ENCODE measurements around the gene GALNT18. TPM values are rescaled to one million over a fixed set of nuclear protein-coding genes. Genes with fewer than 3 reads are reported as not detected.

Gene GALNT18
- polyA plus RNA-seq, 6 donors from 2014 or later, result not detected

DNA sequence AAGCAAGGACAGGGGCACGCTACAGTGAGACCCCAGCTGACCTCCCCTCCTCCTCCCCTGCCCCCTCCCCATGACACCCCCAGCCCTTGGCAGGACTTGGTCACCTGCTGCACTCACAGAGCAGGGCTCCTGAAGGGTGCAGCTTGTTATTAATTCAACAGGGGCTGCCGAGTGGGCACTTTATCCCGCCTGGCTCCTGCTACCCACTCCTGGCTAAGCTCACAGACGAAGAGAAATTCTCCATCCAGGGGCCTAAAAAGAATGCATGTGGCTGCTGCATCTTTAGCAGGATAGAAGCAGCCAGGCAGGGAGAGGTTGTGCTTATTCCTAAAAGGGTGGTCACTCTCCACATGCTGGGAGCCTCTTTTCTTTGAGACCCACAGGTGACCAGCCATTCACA is 40.3 kb downstream of the GALNT18 start:
- Mint-ChIP-seq H3K27me3 (peaks cover 4 to 18% (median 18%) of the 10 kb centered on the region in 3 donors), H3K27ac (no peak overlapping the region), H3K4me3 (no peak overlapping the region), H3K36me3 (no peaks in the 10 kb centered on the region), H3K4me1 (no peaks in the 10 kb centered on the region), H3K9me3 (peaks cover 0 to 5% (median 0%) of the 10 kb centered on the region in 7 donors)
- DNase-seq (no peak), ATAC-seq (ENCODE audit: low read depth in 2 of 2) (no peak)

DNA sequence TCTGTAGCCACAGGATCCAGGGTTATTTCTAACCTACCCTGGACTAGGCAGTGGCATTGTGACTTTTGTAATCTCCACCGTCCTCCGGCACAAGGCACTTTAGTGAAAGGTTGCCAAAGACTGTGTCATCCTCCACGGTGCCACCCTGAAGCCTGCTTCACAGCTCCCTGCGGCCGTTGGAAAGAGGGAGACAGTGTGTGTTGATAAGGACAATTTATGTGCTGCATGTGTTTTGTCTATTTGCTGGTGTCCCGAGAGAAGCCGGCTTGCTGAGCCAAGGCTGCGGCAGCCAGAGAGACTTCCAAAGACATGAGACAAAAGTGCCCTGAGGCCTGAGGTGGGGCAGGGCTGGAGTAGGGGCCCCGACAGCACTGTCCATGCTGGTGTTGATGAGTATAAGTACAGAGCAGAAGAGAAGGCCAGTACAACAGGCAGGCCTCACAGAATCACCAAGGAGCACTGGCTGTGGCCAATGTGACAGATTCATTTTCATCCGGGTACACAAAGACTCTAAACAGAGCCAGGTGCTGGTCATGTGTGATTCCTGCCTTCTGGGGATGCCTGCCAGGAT is 40.9 kb downstream of the GALNT18 start:
- no peak overlapping the region for H3K4me3 Mint-ChIP-seq
- DNase-seq (no peak), ATAC-seq (ENCODE audit: low read depth in 2 of 2) (no peak)
- peaks cover 4 to 18% (median 18%) of the 10 kb centered on the region in 3 donors for H3K27me3 Mint-ChIP-seq
- no peaks in the 10 kb centered on the region for H3K4me1 Mint-ChIP-seq
- H3K27ac Mint-ChIP-seq, result no peak overlapping the region
- peaks cover 0 to 5% (median 0%) of the 10 kb centered on the region in 7 donors for H3K9me3 Mint-ChIP-seq
- H3K36me3 Mint-ChIP-seq, result no peaks in the 10 kb centered on the region

DNA sequence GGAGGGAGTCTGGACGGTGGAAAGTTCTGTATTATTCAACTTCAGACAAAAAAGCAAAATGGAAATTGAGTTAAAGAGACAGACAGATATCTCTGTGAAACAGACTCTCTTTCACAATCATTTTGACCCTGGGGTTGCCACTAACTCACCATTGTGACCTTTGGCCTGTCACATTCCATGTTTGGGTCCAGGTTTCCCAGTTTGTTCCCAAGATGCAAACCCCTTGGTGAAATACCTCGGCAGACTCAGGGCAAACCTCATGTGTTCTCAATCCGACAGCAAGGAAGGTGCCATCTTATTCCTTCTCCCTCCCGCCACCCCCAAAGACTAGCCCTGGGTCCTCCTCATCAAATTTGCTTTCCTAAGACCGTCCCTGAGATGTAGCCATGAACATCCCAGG is 41.8 kb downstream of the GALNT18 start:
- DNase-seq, result no peak
- Mint-ChIP-seq H3K27ac (no peak overlapping the region), H3K36me3 (no peaks in the 10 kb centered on the region)

DNA sequence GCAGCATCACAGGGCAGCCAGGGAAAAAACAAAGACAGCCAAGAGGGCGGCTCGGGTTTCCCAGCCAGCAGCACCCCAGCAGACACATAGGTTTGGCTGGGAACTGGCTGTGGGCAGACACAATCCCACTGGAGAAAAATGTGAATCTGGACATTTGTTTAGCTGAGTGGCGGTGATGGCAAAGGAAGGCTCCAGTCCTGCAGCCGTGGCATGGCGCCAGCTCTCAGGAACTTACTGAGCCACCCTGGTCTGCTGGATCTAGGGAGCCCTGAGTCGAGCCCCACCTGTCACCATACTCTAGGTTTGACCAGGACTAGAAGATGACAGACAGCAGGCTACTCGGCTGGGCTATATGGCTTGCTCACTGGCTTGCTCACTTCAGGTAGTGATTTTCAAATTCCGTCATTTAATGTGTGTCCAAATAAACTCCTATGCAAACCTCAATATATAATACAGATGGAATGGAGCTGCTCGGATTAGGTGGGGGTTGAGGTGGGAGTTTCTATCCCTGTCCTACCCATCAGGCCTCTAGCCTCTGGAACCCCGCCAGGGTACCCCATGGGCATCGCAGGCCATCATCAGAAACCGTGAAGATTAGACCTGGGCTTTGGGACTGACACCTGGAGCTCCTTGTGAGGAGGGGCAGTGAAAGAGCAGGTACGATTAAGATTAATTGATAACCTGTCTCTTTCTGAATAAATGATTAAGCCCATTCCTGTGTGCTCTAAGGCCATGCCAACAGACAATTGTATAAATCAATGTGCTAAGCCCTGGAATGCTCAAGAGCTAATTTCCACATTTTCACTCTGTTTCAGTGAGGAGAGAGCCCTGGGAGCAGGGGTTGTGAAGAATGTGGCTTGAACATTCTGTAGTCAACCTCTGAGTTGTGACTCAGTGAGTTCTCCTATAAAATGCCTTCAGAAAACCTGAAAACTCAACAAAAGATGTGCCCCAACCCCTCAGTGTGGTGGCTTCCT is 42.5 kb downstream of the GALNT18 start:
- Mint-ChIP-seq H3K27ac (peak overlapping the region in 1 of 6 donors; percentile 35), H3K9me3 (peaks cover 0 to 5% (median 0%) of the 10 kb centered on the region in 7 donors)

More for the DNA sequence above, 41.8 kb downstream of the GALNT18 start:
- H3K27me3 Mint-ChIP-seq, result peaks cover 4 to 18% (median 18%) of the 10 kb centered on the region in 3 donors
- ATAC-seq (ENCODE audit: low read depth in 2 of 2), result no peak
- H3K4me1 Mint-ChIP-seq, result no peaks in the 10 kb centered on the region
- H3K9me3 Mint-ChIP-seq, result peaks cover 0 to 5% (median 0%) of the 10 kb centered on the region in 7 donors
- H3K4me3 Mint-ChIP-seq, result no peak overlapping the region

DNA sequence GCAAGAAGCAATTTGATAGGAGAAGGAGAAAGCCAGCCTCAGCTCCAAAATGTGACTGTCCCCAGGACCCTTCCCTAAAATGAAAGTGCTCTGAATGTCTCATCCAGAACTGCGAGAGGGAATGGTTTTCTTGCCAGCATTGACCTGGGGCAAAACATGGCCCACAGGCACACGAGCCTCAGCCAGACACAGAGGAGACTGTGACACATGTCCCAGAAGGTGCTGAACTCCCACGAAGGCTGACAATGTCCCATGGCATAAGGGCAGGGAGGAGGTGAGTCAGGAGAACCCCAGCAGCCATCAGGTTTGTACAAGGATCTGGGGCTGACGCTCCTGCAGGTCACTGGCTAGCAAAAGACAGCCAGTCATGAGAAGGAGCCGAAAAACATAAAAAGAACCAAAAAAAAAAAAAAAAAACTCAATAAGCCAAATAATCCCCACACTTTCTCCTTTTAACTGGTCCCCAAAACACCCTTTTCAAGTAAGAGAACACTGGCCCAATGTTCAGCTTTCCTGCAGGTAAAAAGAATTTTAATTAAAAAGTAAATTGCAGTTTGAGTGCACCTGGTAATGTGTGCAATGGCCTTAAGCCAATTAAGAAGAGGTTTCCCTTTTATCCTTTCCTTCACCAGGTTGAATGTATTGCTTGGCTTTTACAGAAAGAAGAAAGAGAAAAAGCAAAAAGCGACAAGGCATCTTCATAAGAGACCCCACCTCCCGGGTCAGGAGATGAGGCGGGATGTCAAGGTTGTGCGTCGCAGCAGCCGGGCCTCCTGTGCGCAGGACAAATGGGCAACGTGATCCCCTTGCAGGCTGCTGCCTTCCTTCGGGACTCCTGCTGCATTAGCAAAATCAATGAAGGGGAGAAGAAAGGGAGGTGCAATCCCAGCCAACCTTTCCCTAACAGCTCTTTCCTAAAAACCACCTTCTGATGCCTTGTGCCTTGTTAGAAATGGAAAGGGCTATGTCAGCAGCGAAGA is 43.6 kb downstream of the GALNT18 start:
- Mint-ChIP-seq H3K27me3 (peaks cover 9 to 18% (median 12%) of the 10 kb centered on the region in 3 donors), H3K4me1 (no peaks in the 10 kb centered on the region), H3K4me3 (no peak overlapping the region), H3K9me3 (peaks cover 0 to 5% (median 0%) of the 10 kb centered on the region in 7 donors), H3K27ac (peak overlapping the region in 2 of 6 donors; percentile 9 to 44), H3K36me3 (no peaks in the 10 kb centered on the region)
- ATAC-seq (ENCODE audit: low read depth in 2 of 2) (no peak), DNase-seq (no peak)

More for the DNA sequence above, 42.5 kb downstream of the GALNT18 start:
- H3K27me3 Mint-ChIP-seq, result peaks cover 9 to 18% (median 18%) of the 10 kb centered on the region in 3 donors
- H3K4me3 Mint-ChIP-seq, result no peak overlapping the region
- H3K36me3 Mint-ChIP-seq, result no peaks in the 10 kb centered on the region
- no peaks in the 10 kb centered on the region for H3K4me1 Mint-ChIP-seq
- no peak for ATAC-seq (ENCODE audit: low read depth in 2 of 2)
- no peak for DNase-seq

DNA sequence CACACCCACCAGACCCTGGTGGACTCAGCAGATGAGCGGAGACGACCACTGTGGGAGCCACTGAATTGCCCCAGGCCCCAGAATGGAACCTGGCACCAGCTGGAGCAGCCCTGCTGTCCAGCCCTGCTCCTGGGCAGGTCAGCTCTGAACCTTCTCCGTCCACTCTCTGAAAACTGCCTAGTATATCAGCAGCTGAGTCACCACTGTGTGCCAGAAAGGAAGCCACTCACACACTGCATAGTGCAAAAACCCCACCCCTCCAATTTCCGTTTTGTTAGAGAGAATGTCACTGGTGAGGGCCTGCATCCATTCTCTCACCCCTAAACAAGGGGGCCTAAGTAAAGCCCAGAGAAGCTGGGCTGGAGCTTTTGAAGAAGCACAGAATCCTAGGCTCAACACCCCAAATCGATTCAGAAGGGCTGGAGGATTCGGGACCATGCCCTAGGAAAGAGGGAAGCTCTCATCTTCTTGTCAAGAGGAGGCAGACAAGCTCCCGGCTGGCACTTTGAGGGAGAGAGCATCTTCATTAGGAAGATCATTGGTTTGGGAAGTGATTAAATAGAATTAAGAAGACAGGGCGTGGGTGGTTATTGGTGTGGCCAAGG is 44.5 kb downstream of the GALNT18 start:
- Mint-ChIP-seq H3K27ac (no peak overlapping the region), H3K36me3 (no peaks in the 10 kb centered on the region), H3K27me3 (peaks cover 6 to 9% (median 9%) of the 10 kb centered on the region in 3 donors), H3K4me1 (no peaks in the 10 kb centered on the region), H3K4me3 (no peak overlapping the region), H3K9me3 (peaks cover 0 to 5% (median 0%) of the 10 kb centered on the region in 7 donors)
- DNase-seq (no peak), ATAC-seq (ENCODE audit: low read depth in 2 of 2) (no peak)

DNA sequence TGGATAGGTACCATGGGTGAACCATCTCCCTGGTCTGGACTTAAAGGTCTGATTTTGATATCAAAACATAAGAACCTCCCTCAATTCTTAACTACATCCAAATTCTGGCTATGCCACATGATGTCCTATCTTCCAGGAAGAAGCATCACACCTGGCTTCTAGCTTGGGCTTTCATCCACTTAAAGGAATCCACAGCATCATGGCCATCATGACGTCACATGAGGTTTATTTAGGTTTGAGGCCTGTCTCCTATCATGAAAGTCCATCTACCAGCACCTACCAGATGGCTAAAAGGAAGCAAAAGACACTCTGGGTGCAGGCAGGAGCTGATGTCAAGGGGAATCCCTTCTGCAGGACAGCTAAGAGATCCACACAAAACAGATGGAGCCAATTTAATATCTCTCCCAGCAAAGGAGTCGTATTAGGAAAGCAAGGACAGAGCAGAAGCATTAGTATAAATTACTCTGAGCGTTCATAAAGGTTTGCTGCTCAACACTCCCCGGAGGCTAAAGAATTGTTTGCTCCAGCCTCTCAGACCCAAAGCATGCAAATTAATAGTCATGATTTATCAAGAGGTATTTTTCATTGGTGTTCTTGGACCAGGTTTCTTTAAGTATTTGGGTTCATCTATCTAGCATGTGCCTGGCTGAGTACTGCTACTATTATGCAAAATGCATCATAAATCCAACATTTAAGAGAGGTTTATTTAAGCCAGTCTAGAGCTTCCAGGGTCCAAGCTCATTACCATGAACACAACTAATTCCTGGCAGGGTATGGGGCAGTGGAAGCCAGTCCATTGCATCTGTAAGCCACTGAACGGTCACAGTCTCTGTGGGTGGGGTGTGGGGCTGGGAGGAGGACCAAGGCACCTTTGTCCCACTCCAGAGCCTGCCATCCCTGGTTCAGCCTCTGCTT is 47.2 kb downstream of the GALNT18 start:
- Mint-ChIP-seq H3K36me3 (no peaks in the 10 kb centered on the region), H3K4me1 (no peaks in the 10 kb centered on the region), H3K27me3 (peaks cover 7 to 15% (median 9%) of the 10 kb centered on the region in 3 donors), H3K9me3 (no peaks in the 10 kb centered on the region), H3K4me3 (no peak overlapping the region), H3K27ac (no peak overlapping the region)
- no peak for ATAC-seq (ENCODE audit: low read depth in 2 of 2)
- no peak for DNase-seq

DNA sequence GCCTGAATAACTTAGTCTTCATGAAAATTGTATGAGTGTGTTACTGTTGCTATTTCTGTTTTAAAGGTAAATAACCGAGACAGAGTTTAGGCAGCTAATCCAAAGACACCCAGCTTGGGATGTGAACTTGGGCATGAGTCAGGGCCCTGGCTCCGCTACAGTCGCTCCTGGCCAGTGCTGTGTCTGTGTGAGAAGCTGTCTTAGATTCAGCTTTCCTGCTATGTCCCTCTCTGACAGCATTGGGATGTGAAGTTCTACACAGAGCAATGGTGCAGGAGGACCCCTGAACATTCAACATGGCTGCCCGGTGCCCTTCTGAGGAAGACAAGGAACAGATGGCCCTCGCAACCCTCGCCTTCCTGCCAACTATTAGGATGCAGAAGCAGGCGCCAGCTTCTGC is 49.4 kb downstream of the GALNT18 start:
- Mint-ChIP-seq H3K27me3 (peaks cover 9 to 19% (median 13%) of the 10 kb centered on the region in 3 donors), H3K4me3 (no peak overlapping the region), H3K4me1 (no peaks in the 10 kb centered on the region), H3K27ac (no peak overlapping the region), H3K9me3 (no peaks in the 10 kb centered on the region), H3K36me3 (no peaks in the 10 kb centered on the region)
- DNase-seq (no peak), ATAC-seq (ENCODE audit: low read depth in 2 of 2) (no peak)

DNA sequence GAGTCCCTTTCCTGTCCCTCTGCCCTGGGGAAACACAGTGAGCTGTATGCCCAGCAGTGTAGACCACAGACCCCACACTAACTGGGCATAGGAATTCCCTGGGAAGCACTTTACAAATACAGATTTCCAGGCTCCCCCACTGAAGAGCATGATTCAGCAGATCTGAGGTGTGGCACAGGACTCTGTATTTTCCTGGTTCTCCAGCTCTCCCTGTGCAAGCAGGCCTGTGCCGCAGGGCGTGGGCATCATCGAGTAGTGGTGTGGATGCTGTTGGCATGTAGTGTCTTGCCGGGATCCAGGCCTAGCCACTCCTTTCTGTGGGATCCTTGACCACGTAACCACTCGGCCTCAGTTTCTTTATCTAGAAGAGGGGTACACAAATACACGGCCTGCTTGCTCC is 49.9 kb downstream of the GALNT18 start:
- DNase-seq (no peak), ATAC-seq (ENCODE audit: low read depth in 2 of 2) (no peak)
- Mint-ChIP-seq H3K36me3 (no peaks in the 10 kb centered on the region), H3K27ac (no peak overlapping the region), H3K4me1 (no peaks in the 10 kb centered on the region), H3K9me3 (no peaks in the 10 kb centered on the region), H3K27me3 (peaks cover 9 to 19% (median 13%) of the 10 kb centered on the region in 3 donors), H3K4me3 (no peak overlapping the region)

DNA sequence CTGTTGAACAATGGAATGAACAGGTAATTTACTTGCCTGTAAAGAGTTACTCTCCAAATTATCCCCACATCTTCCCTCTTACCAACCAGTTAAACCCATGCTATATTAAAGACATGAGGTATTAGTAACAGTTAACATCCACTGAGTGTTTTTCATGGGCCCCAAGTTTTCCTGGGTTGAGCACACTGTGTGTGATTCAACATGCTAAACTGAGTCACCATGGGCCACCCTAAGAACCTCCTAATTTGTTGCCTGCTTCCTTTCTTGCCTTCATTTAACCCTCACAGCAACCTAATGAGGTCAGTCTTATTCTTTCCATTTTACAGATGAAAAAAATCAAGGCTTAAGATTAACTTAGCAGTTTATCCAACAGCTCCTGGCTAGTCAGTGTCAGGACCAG is 51.0 kb downstream of the GALNT18 start:
- no peak overlapping the region for H3K27ac Mint-ChIP-seq
- H3K4me3 Mint-ChIP-seq, result no peak overlapping the region
- H3K27me3 Mint-ChIP-seq, result peaks cover 9 to 19% (median 13%) of the 10 kb centered on the region in 3 donors
- no peaks in the 10 kb centered on the region for H3K36me3 Mint-ChIP-seq
- ATAC-seq (ENCODE audit: low read depth in 2 of 2) (no peak), DNase-seq (no peak)
- no peaks in the 10 kb centered on the region for H3K9me3 Mint-ChIP-seq
- H3K4me1 Mint-ChIP-seq, result no peaks in the 10 kb centered on the region

DNA sequence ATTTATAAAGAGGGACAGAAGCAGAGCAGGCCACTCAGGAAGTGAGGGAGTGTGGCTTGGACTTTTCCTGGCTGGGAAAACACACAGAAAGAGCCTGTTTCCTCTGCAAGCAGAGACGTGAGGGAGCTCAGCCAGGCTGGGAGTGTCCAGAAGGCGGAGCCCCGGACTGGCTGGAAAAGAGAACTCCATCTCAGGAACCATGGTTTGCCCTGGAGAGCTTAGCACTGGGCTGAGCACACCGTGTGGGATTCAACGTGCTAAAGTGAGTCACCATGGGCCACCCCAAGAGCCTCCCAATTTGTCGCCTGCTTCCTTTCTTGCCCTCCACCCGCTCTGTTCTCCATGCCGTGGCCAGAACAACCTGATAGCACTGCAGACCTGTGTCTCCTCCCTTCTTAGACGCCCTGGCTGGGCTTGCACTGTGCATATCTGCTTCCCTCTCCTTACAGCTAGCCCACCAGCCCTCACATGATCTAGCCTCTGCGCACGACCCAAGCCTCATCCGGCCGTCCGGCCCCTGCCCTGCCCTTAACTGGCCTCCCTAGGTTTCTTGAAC is 51.8 kb downstream of the GALNT18 start:
- no peaks in the 10 kb centered on the region for H3K36me3 Mint-ChIP-seq
- no peaks in the 10 kb centered on the region for H3K9me3 Mint-ChIP-seq
- H3K27ac Mint-ChIP-seq, result peak overlapping the region in 1 of 6 donors; percentile 5
- DNase-seq (no peak), ATAC-seq (ENCODE audit: low read depth in 2 of 2) (no peak)
- peaks cover 9 to 19% (median 13%) of the 10 kb centered on the region in 3 donors for H3K27me3 Mint-ChIP-seq
- no peaks in the 10 kb centered on the region for H3K4me1 Mint-ChIP-seq
- H3K4me3 Mint-ChIP-seq, result no peak overlapping the region

Measured in naive B cell (primary cell).